HG03378 (cell line): Measurements from ENCODE around the gene OVCH2.
"Not testable (repeated sequence)": the region's sequence is repeated elsewhere in the genome, so short reads cannot be mapped to it uniquely, and the experiment has no call there.

Experiments
- ATAC-seq: cut with Tn5 transposase; IDR thresholded peaks from one replicate; pipeline ENCODE4 v1.9.1; 2021; ENCODE audit warnings: mild to moderate bottlenecking, moderate library complexity; ENCODE audit not compliant: unreplicated experiment

Gene OVCH2

GRCh38 chr11:7671347-7672215 lies 34.7 kb downstream of the OVCH2 start:
- peak; percentile 74 for ATAC-seq

- ATAC-seq = no peak
These were observed 35.6 kb downstream of the OVCH2 start for GRCh38 chr11:7670641-7671040.

GRCh38 chr11:7668911-7669310 lies 37.4 kb downstream of the OVCH2 start:
- ATAC-seq = no peak

GRCh38 chr11:7668464-7668863 lies 37.8 kb downstream of the OVCH2 start:
- no peak for ATAC-seq

GRCh38 chr11:7667460-7667859 lies 38.8 kb downstream of the OVCH2 start:
- ATAC-seq = no peak

- no peak for ATAC-seq
These were observed 39.9 kb downstream of the OVCH2 start for GRCh38 chr11:7666292-7666866.

- peak; percentile 97 for ATAC-seq
These were observed 40.6 kb downstream of the OVCH2 start for GRCh38 chr11:7665473-7666291.

GRCh38 chr11:7664867-7665266 lies 41.4 kb downstream of the OVCH2 start:
- no peak for ATAC-seq

- ATAC-seq = not testable (repeated sequence)
These were observed 42.7 kb downstream of the OVCH2 start for GRCh38 chr11:7663531-7663930.

GRCh38 chr11:7657306-7658025 lies 48.8 kb downstream of the OVCH2 start:
- ATAC-seq = no peak

- ATAC-seq = no peak
These were observed 49.6 kb downstream of the OVCH2 start for GRCh38 chr11:7656704-7657103.

GRCh38 chr11:7655253-7656217 lies 50.7 kb downstream of the OVCH2 start:
- no peak for ATAC-seq

- ATAC-seq = no peak
These were observed 52.0 kb downstream of the OVCH2 start for GRCh38 chr11:7654195-7654705.

- ATAC-seq = no peak
These were observed 54.6 kb downstream of the OVCH2 start for GRCh38 chr11:7651700-7652099.

GRCh38 chr11:7651140-7651551 lies 55.1 kb downstream of the OVCH2 start:
- no peak for ATAC-seq

GRCh38 chr11:7648264-7648663 lies 58.0 kb downstream of the OVCH2 start:
- ATAC-seq = no peak

GRCh38 chr11:7646866-7647265 lies 59.4 kb downstream of the OVCH2 start:
- ATAC-seq = no peak

- ATAC-seq = no peak
These were observed 61.1 kb downstream of the OVCH2 start for GRCh38 chr11:7645206-7645605.

- no peak for ATAC-seq
These were observed 63.0 kb downstream of the OVCH2 start for GRCh38 chr11:7643314-7643713.

- ATAC-seq = no peak
These were observed 63.5 kb downstream of the OVCH2 start for GRCh38 chr11:7642747-7643146.
